Stimulated activated CD8-positive, alpha-beta memory T cell treated with anti-CD3 and anti-CD28 coated beads, Interleukin-12 subunit alpha, Interleukin-12 subunit beta, amount 100 ng/mL, for 24 hours (primary cell): ENCODE data around the gene SLC35E2B.
"Not testable (repeated sequence)": the region's sequence is repeated elsewhere in the genome, so short reads cannot be mapped to it uniquely, and the experiment has no call there.

Source experiments
- DNase-seq: peaks from one replicate; pipeline ENCODE4 v3.0.0-alpha.2; 2020; ENCODE audit errors: extremely low read depth

The SLC35E2B gene

GRCh38 chr1:1692714-1693647, at the start of gene SLC35E2B:
SLC35E2B (minus strand) TSS chr1:1692795; CDS start chr1:1676699, 16,096 bp downstream.
- DNase-seq = peak; percentile 75

DNA sequence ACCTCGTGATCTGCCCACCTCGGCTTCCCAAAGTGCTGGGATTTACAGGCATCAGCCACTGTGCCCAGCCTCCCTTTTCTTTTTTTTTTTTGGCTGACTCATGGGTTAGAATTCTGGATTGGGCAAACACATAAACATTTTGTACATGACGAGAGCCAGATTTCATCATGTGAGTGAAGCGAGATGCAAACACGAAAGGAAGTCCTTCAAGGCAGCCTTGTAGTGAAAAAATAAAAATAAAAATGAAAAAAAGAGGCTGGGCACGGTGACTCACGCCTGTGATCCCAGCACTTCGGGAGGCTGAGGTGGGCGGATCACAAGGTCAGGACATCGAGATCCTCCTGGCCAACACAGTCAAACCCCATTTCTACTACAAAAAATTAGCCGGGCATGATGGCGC, 48.4 kb upstream of the SLC35E2B start:
- DNase-seq = not testable (repeated sequence)

- not testable (repeated sequence) for DNase-seq
Measured at GRCh38 chr1:1738799-1739337, 46.3 kb upstream of the SLC35E2B start.

- DNase-seq = not testable (repeated sequence)
Measured at GRCh38 chr1:1737675-1738590, 45.3 kb upstream of the SLC35E2B start.

- no peak for DNase-seq
Measured at GRCh38 chr1:1732381-1732780, 39.8 kb upstream of the SLC35E2B start.

GRCh38 chr1:1730870-1731269, 38.3 kb upstream of the SLC35E2B start:
- no peak for DNase-seq

DNA sequence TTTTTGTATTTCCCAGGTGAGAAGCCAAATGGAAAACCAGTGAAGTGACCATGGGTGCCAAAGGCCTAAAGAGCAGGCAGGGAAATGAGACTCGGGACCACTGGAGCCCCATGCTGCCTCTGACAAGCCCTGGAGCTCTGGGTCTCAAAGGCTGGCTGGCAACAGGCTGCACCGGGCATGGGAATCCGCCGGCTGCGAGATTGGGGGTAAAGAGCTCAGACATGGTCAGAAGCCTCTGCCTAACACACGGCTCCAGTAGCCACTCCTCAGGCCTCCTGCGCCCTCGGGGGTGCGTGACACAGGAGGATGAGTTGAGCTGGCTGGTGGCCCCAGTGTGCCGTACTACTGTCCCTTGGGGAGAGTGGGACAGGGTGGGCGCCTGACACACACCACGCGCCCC, 37.6 kb upstream of the SLC35E2B start:
- DNase-seq = not testable (repeated sequence)

DNA sequence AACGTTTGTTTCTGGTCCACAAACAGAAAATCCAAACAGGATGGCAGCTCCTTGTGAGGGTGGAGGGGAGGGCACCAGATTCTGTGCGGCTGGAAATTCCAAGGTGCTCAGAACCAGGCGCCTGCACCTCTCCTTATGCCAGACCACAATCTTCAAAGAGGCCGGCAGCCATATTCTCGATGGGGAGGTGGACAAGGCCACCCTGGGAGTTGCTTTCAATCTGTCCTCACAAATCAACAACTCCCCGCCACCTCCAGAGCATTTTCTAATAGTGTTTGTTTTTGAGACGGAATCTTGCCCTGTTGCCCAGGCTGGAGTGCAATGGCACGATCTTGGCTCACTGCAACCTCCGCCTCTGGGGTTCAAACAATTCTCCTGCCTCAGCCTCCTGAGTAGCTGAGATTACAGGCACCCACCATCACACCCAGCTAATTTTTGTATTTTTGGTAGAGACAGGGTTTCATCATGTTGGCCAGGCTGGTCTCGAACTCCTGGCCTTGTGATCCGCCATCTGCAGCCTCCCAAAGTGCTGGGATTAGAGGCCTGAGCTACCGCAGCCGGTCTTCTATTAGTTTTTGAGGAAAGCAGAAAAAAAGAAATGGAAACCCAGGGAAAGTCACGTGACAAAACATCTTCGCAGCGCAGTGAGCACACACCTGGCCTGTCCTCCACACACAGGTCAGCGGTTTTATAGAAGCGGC, 36.7 kb upstream of the SLC35E2B start:
- DNase-seq = not testable (repeated sequence)

- not testable (repeated sequence) for DNase-seq
Measured at GRCh38 chr1:1728308-1729005, 35.9 kb upstream of the SLC35E2B start.

DNA sequence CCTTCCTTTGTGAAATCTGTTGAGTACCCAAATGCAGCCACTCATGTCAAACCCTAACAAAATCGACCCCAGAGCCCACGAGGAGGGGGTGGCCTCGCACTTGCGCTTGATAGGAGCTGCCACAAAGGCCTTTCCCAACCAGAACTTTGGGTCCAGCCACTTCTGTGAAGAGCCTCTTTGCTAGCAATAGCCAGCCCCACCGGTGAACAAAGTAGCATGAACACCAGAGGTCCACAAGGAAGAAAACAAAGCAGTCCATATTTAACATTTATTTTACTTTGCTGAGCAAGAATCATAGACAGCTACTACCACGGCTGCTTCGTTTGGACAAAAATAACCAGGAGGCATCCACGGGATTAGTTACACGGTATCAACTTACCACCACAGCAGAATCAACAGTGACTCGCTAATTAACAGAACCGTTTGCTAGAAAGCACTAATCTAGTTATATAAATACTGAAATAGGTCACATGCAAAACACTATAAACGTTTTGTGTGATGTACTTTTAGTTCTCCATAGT, 34.6 kb upstream of the SLC35E2B start:
- not testable (repeated sequence) for DNase-seq

DNA sequence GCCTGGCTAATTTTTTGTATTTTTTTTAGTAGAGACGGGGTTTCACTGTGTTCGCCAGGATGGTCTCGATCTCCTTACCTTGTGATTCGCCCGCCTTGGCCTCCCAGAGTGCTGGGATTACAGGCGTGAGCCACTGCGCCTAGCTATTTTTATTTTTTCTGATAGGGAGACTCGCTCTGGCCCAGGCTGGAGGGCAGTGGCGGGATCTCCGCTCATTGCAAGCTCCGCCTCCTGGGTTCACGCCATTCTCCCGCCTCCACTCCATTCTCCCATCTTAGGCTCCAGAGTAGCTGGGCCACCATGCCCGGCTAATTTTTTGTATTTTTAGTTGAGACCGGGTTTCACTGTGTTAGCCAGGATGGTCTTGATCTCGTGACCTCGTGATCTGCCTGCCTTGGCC, 33.5 kb upstream of the SLC35E2B start:
- not testable (repeated sequence) for DNase-seq

DNA sequence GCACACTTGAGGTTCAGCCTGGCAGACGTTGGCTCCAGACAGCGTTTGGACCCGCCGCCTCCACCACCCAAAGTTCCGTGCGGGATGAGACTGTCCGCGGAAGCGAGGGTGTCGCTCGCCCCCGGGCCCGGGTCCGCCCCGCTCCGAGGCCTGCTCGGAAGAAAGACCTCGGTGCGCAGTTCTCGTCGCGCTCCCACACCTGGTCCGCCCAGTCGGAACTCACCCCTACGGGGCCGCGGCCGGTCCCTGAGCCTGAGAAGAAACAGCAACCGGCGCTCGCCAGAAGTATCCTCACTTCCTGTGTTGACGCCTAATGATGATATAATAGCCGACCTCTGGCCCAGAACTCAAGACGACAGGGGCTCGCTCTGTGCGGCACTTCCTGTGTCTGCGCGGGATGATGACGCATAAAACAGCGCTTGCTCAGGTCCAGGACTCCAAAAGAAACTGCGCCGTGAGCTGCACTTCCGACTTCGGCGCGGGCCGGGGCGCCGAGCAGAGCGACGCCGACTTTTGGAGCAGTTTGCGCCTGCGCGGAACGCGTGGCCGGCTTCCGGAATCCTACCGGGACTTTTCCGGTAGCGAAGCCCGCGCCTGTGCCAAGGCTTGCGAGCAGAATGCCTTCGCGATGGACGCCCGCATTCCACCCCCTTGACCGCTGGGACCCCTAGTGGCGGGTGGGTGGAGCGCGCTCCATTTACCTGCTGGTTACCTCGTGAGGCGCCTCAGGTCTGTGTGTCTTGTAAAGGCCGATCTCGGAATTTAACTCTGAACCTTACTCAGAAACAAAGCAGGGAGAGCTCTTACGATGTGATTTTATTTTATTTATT, 31.7 kb upstream of the SLC35E2B start, which contains the start of gene CDK11A:
Gene CDK11A (minus strand): TSS at position 323 of the 830 bp plus-strand sequence. CDS start 1,539 bp downstream, outside the sequence.
- peak; percentile 99 for DNase-seq

DNA sequence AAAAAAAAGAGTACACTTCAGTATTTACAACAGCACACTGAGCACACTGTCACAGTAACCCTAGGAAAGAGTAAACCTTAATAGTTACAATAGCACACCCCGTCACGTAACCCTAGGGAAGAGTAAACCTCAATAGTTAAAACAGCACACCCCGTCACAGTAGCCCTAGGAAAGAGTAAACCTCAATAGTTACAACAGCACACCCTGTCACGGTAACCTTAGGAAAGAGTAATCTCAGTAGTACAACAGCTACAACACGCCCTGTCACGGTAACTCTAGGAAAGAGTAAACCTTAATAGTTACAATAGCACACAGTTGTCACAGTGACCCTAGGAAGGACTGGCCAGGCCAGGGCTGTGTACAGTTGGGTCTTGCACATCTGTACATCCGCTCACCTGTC, 28.6 kb upstream of the SLC35E2B start:
- DNase-seq = no peak

GRCh38 chr1:1715109-1715883, 22.7 kb upstream of the SLC35E2B start:
- DNase-seq = not testable (repeated sequence)

DNA sequence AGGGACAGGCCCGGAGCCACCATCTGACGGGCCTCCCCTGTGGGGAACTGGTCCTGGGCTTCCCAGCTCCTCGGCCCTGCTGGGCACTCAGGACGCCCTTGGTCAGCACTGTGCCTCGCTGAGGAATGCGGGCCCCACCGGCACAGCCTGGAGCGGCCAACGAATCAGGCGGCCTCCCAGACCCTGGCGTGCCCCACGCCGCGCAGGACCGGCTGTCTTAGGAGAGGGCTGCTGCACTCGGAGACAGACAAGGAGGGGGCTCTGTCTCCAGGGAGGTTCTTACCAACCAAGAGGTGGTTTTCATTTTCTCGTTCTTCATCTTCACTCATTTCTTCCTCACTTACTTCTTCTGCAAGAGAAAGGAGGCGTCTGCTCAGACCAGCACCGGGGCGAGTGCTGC, 15.3 kb upstream of the SLC35E2B start:
- not testable (repeated sequence) for DNase-seq

- DNase-seq = not testable (repeated sequence)
Measured at GRCh38 chr1:1707241-1707640, 14.6 kb upstream of the SLC35E2B start.

DNA sequence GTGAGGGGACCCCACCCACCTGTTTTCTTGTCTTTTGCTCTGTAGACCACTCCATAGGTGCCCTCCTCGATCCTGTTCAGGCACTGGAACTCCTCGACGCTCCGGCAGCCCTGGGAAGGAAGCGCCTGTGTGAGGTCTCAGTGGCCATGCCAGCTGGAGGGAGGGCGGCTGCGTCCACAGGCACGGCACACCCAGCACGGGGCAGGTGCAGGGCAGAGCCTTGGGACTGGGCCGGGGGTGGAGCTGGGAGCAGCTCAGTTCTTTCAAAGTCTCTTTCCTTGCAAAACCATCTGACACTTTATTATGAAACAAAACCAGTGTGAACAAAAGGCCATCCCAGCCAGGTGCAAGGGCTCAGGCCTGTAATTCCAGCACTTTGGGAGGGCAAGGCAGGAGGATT, 13.0 kb upstream of the SLC35E2B start:
- not testable (repeated sequence) for DNase-seq

DNA sequence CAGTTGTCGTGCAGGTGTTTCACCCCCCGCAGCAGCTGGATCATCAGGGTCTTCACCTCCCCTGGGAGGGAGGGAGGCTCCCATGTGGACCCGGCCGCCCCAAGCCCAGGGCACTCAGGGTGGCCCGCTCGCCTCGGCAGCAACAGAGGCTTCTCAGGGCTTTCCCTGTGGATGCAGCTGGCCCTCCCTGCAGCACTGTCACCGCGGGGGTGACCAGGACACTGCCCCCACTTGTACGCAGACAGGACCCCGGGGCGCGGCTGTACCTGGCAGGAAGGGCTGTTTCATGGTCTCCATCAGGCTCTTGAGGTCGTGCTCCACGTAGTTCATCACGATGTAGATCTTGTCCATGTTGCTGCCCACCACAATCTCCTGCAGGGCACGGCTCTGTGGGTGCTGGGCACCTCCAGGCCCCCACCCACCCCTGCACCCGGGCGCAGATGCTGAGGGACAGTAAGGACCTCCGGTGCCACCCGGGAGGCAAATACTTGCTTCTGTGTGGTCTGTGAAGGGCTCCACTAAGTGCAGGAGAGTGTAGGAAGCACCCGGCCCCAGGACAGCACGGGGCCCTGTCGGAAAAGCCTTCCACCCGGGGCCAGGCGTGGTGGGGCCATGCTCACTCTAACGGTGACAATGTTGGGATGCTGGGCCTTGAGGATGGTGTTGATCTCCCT, 11.8 kb upstream of the SLC35E2B start:
- DNase-seq = not testable (repeated sequence)
